ENCODE results near the gene TRAF3IP1.
A peak's percentile ranks its signal among the peaks of the same experiment; 100 is the strongest.

The TRAF3IP1 gene

GRCh38 chr2:238422285-238422684 is 102.0 kb downstream of the TRAF3IP1 start:
- no peaks in the 10 kb centered on the region for H3K27me3 Mint-ChIP-seq
- H3K4me1 Mint-ChIP-seq (ENCODE audit: low read depth), result peaks cover 7% of the 10 kb centered on the region
- H3K4me3 Mint-ChIP-seq, result no peak overlapping the region
- no peak overlapping the region for H3K27ac Mint-ChIP-seq
- no peaks in the 10 kb centered on the region for H3K36me3 Mint-ChIP-seq (ENCODE audit: low read depth)
- no peaks in the 10 kb centered on the region for H3K9me3 Mint-ChIP-seq

- Mint-ChIP-seq H3K4me3 (no peak overlapping the region), H3K27me3 (no peaks in the 10 kb centered on the region), H3K9me3 (no peaks in the 10 kb centered on the region), H3K27ac (no peak overlapping the region), H3K4me1 (ENCODE audit: low read depth) (peaks cover 13% of the 10 kb centered on the region), H3K36me3 (ENCODE audit: low read depth) (peaks cover 3% of the 10 kb centered on the region)
Observed at GRCh38 chr2:238422940-238423339, 102.6 kb downstream of the TRAF3IP1 start.

GRCh38 chr2:238423561-238424312 is 103.4 kb downstream of the TRAF3IP1 start:
- Mint-ChIP-seq H3K4me3 (no peak overlapping the region), H3K9me3 (no peaks in the 10 kb centered on the region), H3K27ac (no peak overlapping the region), H3K4me1 (ENCODE audit: low read depth) (peaks cover 21% of the 10 kb centered on the region), H3K27me3 (no peaks in the 10 kb centered on the region), H3K36me3 (ENCODE audit: low read depth) (peaks cover 9% of the 10 kb centered on the region)

GRCh38 chr2:238424313-238424700 is 104.0 kb downstream of the TRAF3IP1 start:
- Mint-ChIP-seq H3K27ac (no peak overlapping the region), H3K4me3 (peak overlapping the region; percentile 26), H3K9me3 (no peaks in the 10 kb centered on the region), H3K27me3 (no peaks in the 10 kb centered on the region), H3K4me1 (ENCODE audit: low read depth) (peaks cover 27% of the 10 kb centered on the region), H3K36me3 (ENCODE audit: low read depth) (peaks cover 15% of the 10 kb centered on the region)

- no peaks in the 10 kb centered on the region for H3K9me3 Mint-ChIP-seq
- H3K4me3 Mint-ChIP-seq, result peak overlapping the region; percentile 93
- H3K36me3 Mint-ChIP-seq (ENCODE audit: low read depth), result peaks cover 24% of the 10 kb centered on the region
- H3K27ac Mint-ChIP-seq, result no peak overlapping the region
- peaks cover 36% of the 10 kb centered on the region for H3K4me1 Mint-ChIP-seq (ENCODE audit: low read depth)
- H3K27me3 Mint-ChIP-seq, result no peaks in the 10 kb centered on the region
Observed at GRCh38 chr2:238425505-238425978, 105.2 kb downstream of the TRAF3IP1 start.

- Mint-ChIP-seq H3K27me3 (no peaks in the 10 kb centered on the region), H3K9me3 (no peaks in the 10 kb centered on the region), H3K36me3 (ENCODE audit: low read depth) (peaks cover 27% of the 10 kb centered on the region), H3K27ac (peak overlapping the region; percentile 83), H3K4me1 (ENCODE audit: low read depth) (peaks cover 40% of the 10 kb centered on the region), H3K4me3 (peak overlapping the region; percentile 93)
Observed at GRCh38 chr2:238425979-238426567, 105.8 kb downstream of the TRAF3IP1 start.

GRCh38 chr2:238426568-238427434 is 106.5 kb downstream of the TRAF3IP1 start, which contains the start of gene ASB1:
TSS of gene ASB1 (plus strand) at chr2:238426927. CDS start at chr2:238427071, 144 bp downstream.
- no peaks in the 10 kb centered on the region for H3K27me3 Mint-ChIP-seq
- peak within 1 kb of the TSS; percentile 91 for H3K27ac Mint-ChIP-seq
- peaks cover 46% of the 10 kb centered on the region for H3K4me1 Mint-ChIP-seq (ENCODE audit: low read depth)
- H3K36me3 Mint-ChIP-seq (ENCODE audit: low read depth), result peaks cover 27% of the 10 kb centered on the region
- H3K9me3 Mint-ChIP-seq, result no peaks in the 10 kb centered on the region
- H3K4me3 Mint-ChIP-seq, result peak within 1 kb of the TSS; percentile 93

- Mint-ChIP-seq H3K36me3 (ENCODE audit: low read depth) (peaks cover 27% of the 10 kb centered on the region), H3K9me3 (no peaks in the 10 kb centered on the region), H3K27ac (peak overlapping the region; percentile 91), H3K4me3 (peak overlapping the region; percentile 93), H3K27me3 (no peaks in the 10 kb centered on the region), H3K4me1 (ENCODE audit: low read depth) (peaks cover 46% of the 10 kb centered on the region)
Observed at GRCh38 chr2:238427435-238428162, 107.3 kb downstream of the TRAF3IP1 start.

GRCh38 chr2:238428866-238429265 is 108.5 kb downstream of the TRAF3IP1 start:
- Mint-ChIP-seq H3K36me3 (ENCODE audit: low read depth) (peaks cover 36% of the 10 kb centered on the region), H3K27me3 (no peaks in the 10 kb centered on the region), H3K9me3 (no peaks in the 10 kb centered on the region), H3K4me1 (ENCODE audit: low read depth) (peaks cover 50% of the 10 kb centered on the region), H3K27ac (peak overlapping the region; percentile 75), H3K4me3 (peak overlapping the region; percentile 93)

GRCh38 chr2:238430781-238431180 is 110.5 kb downstream of the TRAF3IP1 start:
- H3K27ac Mint-ChIP-seq, result peak overlapping the region; percentile 2
- peaks cover 46% of the 10 kb centered on the region for H3K36me3 Mint-ChIP-seq (ENCODE audit: low read depth)
- H3K27me3 Mint-ChIP-seq, result no peaks in the 10 kb centered on the region

GRCh38 chr2:238431456-238431855 is 111.1 kb downstream of the TRAF3IP1 start:
- no peak overlapping the region for H3K4me3 Mint-ChIP-seq

More at GRCh38 chr2:238430781-238431180, 110.5 kb downstream of the TRAF3IP1 start:
- H3K9me3 Mint-ChIP-seq, result no peaks in the 10 kb centered on the region
- H3K4me1 Mint-ChIP-seq (ENCODE audit: low read depth), result peaks cover 47% of the 10 kb centered on the region
- H3K4me3 Mint-ChIP-seq, result no peak overlapping the region

GRCh38 chr2:238433300-238433915 is 113.1 kb downstream of the TRAF3IP1 start:
- H3K4me3 Mint-ChIP-seq, result no peak overlapping the region
- peaks cover 64% of the 10 kb centered on the region for H3K36me3 Mint-ChIP-seq (ENCODE audit: low read depth)
- H3K27me3 Mint-ChIP-seq, result no peaks in the 10 kb centered on the region
- H3K4me1 Mint-ChIP-seq (ENCODE audit: low read depth), result peaks cover 43% of the 10 kb centered on the region
- no peaks in the 10 kb centered on the region for H3K9me3 Mint-ChIP-seq
- H3K27ac Mint-ChIP-seq, result no peak overlapping the region

More at GRCh38 chr2:238431456-238431855, 111.1 kb downstream of the TRAF3IP1 start:
- peaks cover 43% of the 10 kb centered on the region for H3K4me1 Mint-ChIP-seq (ENCODE audit: low read depth)
- H3K9me3 Mint-ChIP-seq, result no peaks in the 10 kb centered on the region
- H3K27me3 Mint-ChIP-seq, result no peaks in the 10 kb centered on the region
- H3K36me3 Mint-ChIP-seq (ENCODE audit: low read depth), result peaks cover 53% of the 10 kb centered on the region
- no peak overlapping the region for H3K27ac Mint-ChIP-seq

- peaks cover 43% of the 10 kb centered on the region for H3K4me1 Mint-ChIP-seq (ENCODE audit: low read depth)
- peak overlapping the region; percentile 60 for H3K27ac Mint-ChIP-seq
Observed at GRCh38 chr2:238433941-238434845, 113.9 kb downstream of the TRAF3IP1 start.

More at GRCh38 chr2:238433941-238434845, 113.9 kb downstream of the TRAF3IP1 start:
- Mint-ChIP-seq H3K4me3 (no peak overlapping the region), H3K27me3 (no peaks in the 10 kb centered on the region), H3K9me3 (no peaks in the 10 kb centered on the region), H3K36me3 (ENCODE audit: low read depth) (peaks cover 64% of the 10 kb centered on the region)
